Mesenchymal stem cell (in vitro differentiated cells and primary cell): ENCODE results near the gene FOXP1.

ENCODE experiments used
- DNase-seq: peaks from one replicate; pipeline ENCODE4 v3.0.0-alpha.2; 2013
- H2AFZ ChIP-seq: one replicate; pipeline ENCODE4 v1.6.1; 2013; ENCODE audit warnings: low read depth, mild to moderate bottlenecking, control low read depth, inconsistent platforms, low read length, moderate library complexity
- H2AK5ac ChIP-seq: 2 replicates; pipeline ENCODE4 v1.6.1; 2013; ENCODE audit warnings: low read length, moderate library complexity, mild to moderate bottlenecking, inconsistent platforms; ENCODE audit not compliant: severe bottlenecking
- H2BK120ac ChIP-seq: one replicate; pipeline ENCODE4 v1.6.1; 2013; ENCODE audit warnings: low read depth, mild to moderate bottlenecking, inconsistent platforms, low read length, moderate library complexity
- H2BK12ac ChIP-seq, 2 experiments: one replicate each; pipeline ENCODE4 v1.6.1; 2013; ENCODE audit warnings: inconsistent platforms in 2 of 2, low read length in 2 of 2, mild to moderate bottlenecking in 2 of 2, moderate library complexity in 2 of 2, control low read depth in 1 of 2
- H2BK15ac ChIP-seq: one replicate; pipeline ENCODE4 v1.6.1; 2013; ENCODE audit warnings: mild to moderate bottlenecking, low read depth, inconsistent platforms; ENCODE audit not compliant: poor library complexity, severe bottlenecking
- H2BK5ac ChIP-seq: 2 replicates; pipeline ENCODE4 v1.6.1; 2013; ENCODE audit warnings: low read depth, mild to moderate bottlenecking, low read length, control low read depth, inconsistent platforms; ENCODE audit not compliant: poor library complexity, severe bottlenecking
- H3K14ac ChIP-seq, 2 experiments: one replicate each; pipeline ENCODE4 v1.6.1; 2013; ENCODE audit warnings: inconsistent platforms in 2 of 2, low read length in 2 of 2, control low read depth in 1 of 2, mild to moderate bottlenecking in 1 of 2, moderate library complexity in 1 of 2
- H3K18ac ChIP-seq, 2 experiments: one replicate each; pipeline ENCODE4 v1.6.1; 2013; ENCODE audit warnings: inconsistent platforms in 2 of 2, low read length in 2 of 2, control low read depth in 1 of 2, low read depth in 1 of 2, mild to moderate bottlenecking in 1 of 2
- H3K23ac ChIP-seq, 2 experiments: one replicate each; pipeline ENCODE4 v1.6.1; 2013; ENCODE audit warnings: inconsistent platforms in 2 of 2, low read length in 2 of 2, mild to moderate bottlenecking in 2 of 2, moderate library complexity in 2 of 2, control low read depth in 1 of 2
- H3K27ac ChIP-seq: 2 replicates; pipeline ENCODE4 v1.5.1; 2013; ENCODE audit warnings: mild to moderate bottlenecking, moderate library complexity, low read length, control low read depth, inconsistent platforms; ENCODE audit not compliant: poor library complexity, severe bottlenecking
- H3K27me3 ChIP-seq, 2 experiments: 2 replicates each; pipeline versions ENCODE4 v1.6.1 to v1.7.0; 2013; ENCODE audit warnings: low read length in 2 of 2, mild to moderate bottlenecking in 2 of 2, moderate library complexity in 2 of 2, control low read depth in 1 of 2, inconsistent platforms in 1 of 2; ENCODE audit not compliant: control insufficient read depth in 1 of 2, insufficient read depth in 1 of 2
- H3K36me3 ChIP-seq, 2 experiments: 2 replicates each; pipeline versions ENCODE4 v1.6.1 to v1.7.0; 2013; ENCODE audit warnings: low read length in 2 of 2, control low read depth in 1 of 2, inconsistent platforms in 1 of 2, low read depth in 1 of 2, mild to moderate bottlenecking in 1 of 2; ENCODE audit not compliant: insufficient read depth in 2 of 2, control insufficient read depth in 1 of 2
- H3K4ac ChIP-seq, 2 experiments: one replicate each; pipeline ENCODE4 v1.6.1; 2013; ENCODE audit warnings: inconsistent platforms in 2 of 2, low read length in 2 of 2, mild to moderate bottlenecking in 2 of 2, moderate library complexity in 2 of 2, control low read depth in 1 of 2, low read depth in 1 of 2
- H3K4me1 ChIP-seq: 2 replicates; pipeline ENCODE4 v1.6.1; 2013; ENCODE audit warnings: low read depth, low read length, control low read depth; ENCODE audit not compliant: control insufficient read depth, insufficient read depth
- H3K4me2 ChIP-seq: 2 replicates; pipeline ENCODE4 v1.6.1; 2013; ENCODE audit warnings: low read length, mild to moderate bottlenecking, inconsistent platforms; ENCODE audit not compliant: poor library complexity, severe bottlenecking
- H3K4me3 ChIP-seq, 2 experiments: 2 replicates each; pipeline versions ENCODE4 v1.5.1 to v1.7.0; 2013; ENCODE audit warnings: low read length in 2 of 2, mild to moderate bottlenecking in 2 of 2, control low read depth in 1 of 2, low read depth in 1 of 2; ENCODE audit not compliant: insufficient read depth in 1 of 2
- H3K79me1 ChIP-seq: replicated peaks from 2 replicates; pipeline ENCODE4 v1.6.1; 2013; ENCODE audit warnings: mild to moderate bottlenecking, control low read depth, low read length, inconsistent platforms; ENCODE audit not compliant: poor library complexity, severe bottlenecking
- H3K9ac ChIP-seq: 2 replicates; pipeline ENCODE4 v1.7.0; 2013; ENCODE audit warnings: mild to moderate bottlenecking, low read length, moderate library complexity
- H3K9me3 ChIP-seq: 2 replicates; pipeline ENCODE4 v1.7.0; 2013; ENCODE audit warnings: mild to moderate bottlenecking, low read length; ENCODE audit not compliant: control insufficient read depth
- H4K8ac ChIP-seq: one replicate; pipeline ENCODE4 v1.6.1; 2013; ENCODE audit warnings: inconsistent platforms, mild to moderate bottlenecking, low read length, moderate library complexity
- H4K91ac ChIP-seq: one replicate; pipeline ENCODE4 v1.6.1; 2013; ENCODE audit warnings: mild to moderate bottlenecking, low read length, inconsistent platforms
- WGBS: methylation state at CpG from one replicate; pipeline ENCODE4 v1.1.7; 2013; ENCODE audit warnings: mixed read lengths; 5-methylcytosine and 5-hydroxymethylcytosine counted together

The FOXP1 gene

DNA sequence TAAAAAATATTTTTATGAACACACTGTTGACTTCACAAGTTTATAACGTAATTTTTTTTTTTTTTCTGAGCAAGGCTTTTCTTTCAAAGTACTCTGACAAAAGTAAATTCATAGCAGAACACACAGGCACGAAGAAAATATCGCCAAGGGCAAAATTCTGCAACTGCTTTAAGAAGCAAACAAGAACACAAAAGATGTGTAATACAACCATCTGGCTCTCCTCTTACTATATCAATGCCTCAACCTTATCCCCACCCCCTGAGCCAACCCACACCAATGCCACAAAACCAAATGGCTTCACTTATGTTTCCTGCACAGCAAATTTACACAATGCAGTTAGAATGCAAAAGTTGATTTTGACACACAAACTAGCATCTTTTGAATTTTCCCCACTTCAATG lies 274.2 kb downstream of the FOXP1 start:
- peaks cover 25% of the 10 kb centered on the region for H3K79me1 ChIP-seq

DNA sequence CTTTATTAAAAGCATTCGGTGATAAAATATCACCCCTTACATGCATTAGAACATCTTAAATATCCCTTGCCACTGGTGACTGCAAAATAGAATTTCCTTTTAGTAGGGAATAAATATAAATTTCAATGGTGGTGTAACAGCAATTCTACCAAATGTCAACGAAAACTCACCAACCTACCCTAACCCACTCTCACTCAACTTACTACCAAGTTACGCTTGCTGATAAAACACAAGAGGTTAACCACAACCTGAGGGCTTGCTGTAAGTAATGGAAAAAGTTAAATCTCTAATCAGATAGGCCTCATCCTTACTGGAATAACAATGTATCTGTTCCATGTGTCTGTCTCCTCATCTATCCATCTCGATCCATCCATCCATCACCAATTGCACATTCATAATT lies 274.7 kb downstream of the FOXP1 start:
- Histone ChIP-seq H3K36me3 (peaks cover 0 to 8% of the 10 kb centered on the region in 2 experiments), H2BK120ac (no peak overlapping the region), H3K79me1 (peaks cover 23% of the 10 kb centered on the region), H3K14ac (no peak overlapping the region), H2BK5ac (no peak overlapping the region), H2AK5ac (no peak overlapping the region), H3K18ac (no peak overlapping the region), H3K27me3 (no peaks in the 10 kb centered on the region), H3K4ac (no peak overlapping the region), H3K4me3 (no peak overlapping the region), H3K23ac (no peak overlapping the region), H2BK15ac (no peak overlapping the region), H2AFZ (no peak overlapping the region), H3K9ac (no peak overlapping the region), H3K9me3 (no peaks in the 10 kb centered on the region), H2BK12ac (no peak overlapping the region), H4K91ac (no peak overlapping the region), H3K27ac (no peak overlapping the region), H3K4me1 (peaks cover 16% of the 10 kb centered on the region), H4K8ac (no peak overlapping the region), H3K4me2 (no peak overlapping the region)
- WGBS = 87% methylated on average over 3 of the region's 4 CpGs
- no peak for DNase-seq

More for the DNA sequence above, 274.2 kb downstream of the FOXP1 start:
- Histone ChIP-seq H3K9ac (no peak overlapping the region), H3K23ac (no peak overlapping the region), H3K4me1 (peaks cover 14% of the 10 kb centered on the region), H3K14ac (no peak overlapping the region), H4K91ac (no peak overlapping the region), H3K4me3 (no peak overlapping the region), H3K18ac (no peak overlapping the region), H3K9me3 (no peaks in the 10 kb centered on the region), H4K8ac (no peak overlapping the region), H3K4me2 (peak overlapping the region; percentile 21), H3K27ac (no peak overlapping the region), H3K27me3 (no peaks in the 10 kb centered on the region), H2AK5ac (no peak overlapping the region), H2BK5ac (no peak overlapping the region), H2BK15ac (no peak overlapping the region), H3K4ac (no peak overlapping the region), H2BK12ac (no peak overlapping the region), H2AFZ (no peak overlapping the region), H3K36me3 (peaks cover 0 to 8% of the 10 kb centered on the region in 2 experiments), H2BK120ac (no peak overlapping the region)
- no peak for DNase-seq
- 94% methylated on average over 3 of the region's 3 CpGs for WGBS

DNA sequence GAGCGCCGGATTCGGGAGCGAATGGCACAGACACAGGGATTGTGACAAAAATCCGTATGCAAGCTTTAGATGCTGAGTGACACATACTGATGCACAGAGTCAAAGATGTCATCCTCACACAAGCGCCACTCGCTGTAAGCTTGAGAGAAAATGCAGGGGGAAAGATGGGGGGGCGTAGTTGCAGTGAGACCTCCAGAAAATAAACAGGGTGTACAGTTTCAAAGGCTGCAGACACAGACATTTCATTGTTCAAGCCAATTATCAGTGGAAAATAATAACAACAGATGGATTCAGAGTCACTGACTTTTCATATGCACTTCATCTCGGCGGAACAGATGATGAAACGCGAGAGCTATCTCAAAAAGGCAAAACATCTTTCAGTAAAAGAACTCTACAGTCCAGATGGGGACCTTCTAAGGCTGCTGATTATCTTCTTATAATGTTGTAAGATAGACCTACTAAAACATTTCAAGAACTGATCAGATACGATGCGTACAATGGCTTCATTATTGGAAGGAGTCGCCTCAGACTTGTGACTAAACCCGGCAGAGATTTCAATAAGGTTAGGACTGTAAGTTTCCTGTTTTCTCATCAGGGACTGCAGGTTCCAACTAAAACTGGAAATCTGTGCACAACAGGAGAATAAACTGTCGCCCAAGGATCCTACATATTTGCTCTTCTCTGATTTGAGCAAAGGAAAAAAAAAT lies 275.4 kb downstream of the FOXP1 start:
- Histone ChIP-seq H4K8ac (no peak overlapping the region), H2BK12ac (no peak overlapping the region), H3K4me3 (no peak overlapping the region), H2BK120ac (no peak overlapping the region), H3K4me2 (no peak overlapping the region), H2AFZ (no peak overlapping the region), H3K18ac (no peak overlapping the region), H3K4ac (no peak overlapping the region), H3K23ac (no peak overlapping the region), H3K36me3 (peaks cover 0 to 8% of the 10 kb centered on the region in 2 experiments), H3K4me1 (peaks cover 16% of the 10 kb centered on the region), H2AK5ac (no peak overlapping the region), H4K91ac (no peak overlapping the region), H3K27ac (no peak overlapping the region), H3K14ac (no peak overlapping the region), H3K9ac (no peak overlapping the region), H2BK5ac (no peak overlapping the region), H3K9me3 (no peaks in the 10 kb centered on the region), H2BK15ac (no peak overlapping the region), H3K79me1 (peaks cover 23% of the 10 kb centered on the region), H3K27me3 (no peaks in the 10 kb centered on the region)
- 95% methylated on average over 17 of the region's 17 CpGs for WGBS
- DNase-seq = no peak

DNA sequence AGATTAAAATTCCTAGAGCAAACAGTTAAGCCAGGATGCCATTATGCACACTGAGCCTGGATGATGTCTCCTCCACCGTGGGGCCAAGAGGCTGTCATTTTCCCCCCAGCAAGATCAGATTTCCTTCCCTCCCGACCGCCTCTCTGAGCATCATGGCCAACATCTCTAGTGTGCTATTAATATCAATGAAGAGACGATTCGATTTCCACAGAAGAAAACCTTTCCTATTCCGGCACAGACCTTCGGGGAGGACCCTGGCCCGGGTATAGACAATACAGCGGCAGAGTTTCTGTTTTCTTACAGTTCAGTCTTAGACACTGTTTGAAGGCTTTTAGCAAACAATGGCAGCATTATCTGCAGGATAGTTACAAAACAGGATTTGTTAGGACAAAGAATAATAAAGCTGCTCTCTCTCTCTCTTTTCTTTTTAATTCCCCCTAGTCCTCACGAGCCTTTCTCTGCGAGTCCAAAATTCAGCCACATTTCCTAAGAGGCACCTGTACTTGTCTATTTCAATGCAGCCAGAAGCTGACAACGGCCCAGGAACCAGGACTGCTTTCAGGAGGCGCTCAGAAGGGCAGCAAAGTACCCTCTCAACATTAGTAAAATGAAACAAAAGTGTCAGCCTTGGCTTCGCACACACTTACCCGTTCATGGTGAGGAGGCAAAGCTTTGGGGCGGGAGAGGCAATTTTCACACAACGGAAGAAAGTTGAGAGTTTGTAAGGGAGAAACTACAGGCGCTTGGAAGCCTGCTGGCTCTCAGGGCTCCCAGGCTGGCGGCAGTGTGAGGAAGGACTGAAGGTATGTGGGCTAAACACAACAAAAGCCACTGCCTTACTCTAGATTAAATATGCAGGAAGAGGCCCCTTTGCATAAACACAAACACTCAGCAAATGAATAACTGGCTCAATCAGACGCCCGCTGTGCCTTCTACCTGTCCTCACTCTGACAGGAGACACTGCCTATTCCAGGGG lies 278.0 kb downstream of the FOXP1 start:
- H3K23ac ChIP-seq = no peak overlapping the region
- H3K4me2 ChIP-seq = peak overlapping the region; percentile 59
- H3K4me3 ChIP-seq = peak overlapping the region in 1 of 2 experiments; percentile 65
- no peaks in the 10 kb centered on the region for H3K27me3 ChIP-seq
- H2BK5ac ChIP-seq = no peak overlapping the region
- H3K4ac ChIP-seq = peak overlapping the region in 1 of 2 experiments; percentile 7
- DNase-seq = peak; percentile 45
- peak overlapping the region; percentile 63 for H4K8ac ChIP-seq
- no peaks in the 10 kb centered on the region for H3K9me3 ChIP-seq
- no peak overlapping the region for H2BK120ac ChIP-seq
- H3K14ac ChIP-seq = no peak overlapping the region
- no peak overlapping the region for H2AFZ ChIP-seq
- peaks cover 18% of the 10 kb centered on the region for H3K79me1 ChIP-seq
- H3K4me1 ChIP-seq = peaks cover 7% of the 10 kb centered on the region
- no peak overlapping the region for H2BK12ac ChIP-seq
- H3K36me3 ChIP-seq = no peaks in the 10 kb centered on the region
- peak overlapping the region; percentile 77 for H3K9ac ChIP-seq
- peak overlapping the region in 1 of 2 experiments; percentile 21 for H3K18ac ChIP-seq
- 4% methylated on average over 18 of the region's 21 CpGs for WGBS
- H2BK15ac ChIP-seq = no peak overlapping the region
- peak overlapping the region; percentile 51 for H3K27ac ChIP-seq
- H4K91ac ChIP-seq = no peak overlapping the region
- peak overlapping the region; percentile 1 for H2AK5ac ChIP-seq
